Nephron (organoid): ENCODE measurements around the gene MAG.

Experiments used
- H3K27ac Mint-ChIP-seq, 3 experiments: 2 replicates each; pipeline ENCODE4 v1.8.0; 2020; ENCODE audit warnings: mixed read lengths in 3 of 3, mild to moderate bottlenecking in 2 of 3, moderate library complexity in 1 of 3
- H3K27me3 Mint-ChIP-seq: 2 replicates; pipeline ENCODE4 v1.8.0; 2021; ENCODE audit warnings: low read depth, mild to moderate bottlenecking, moderate library complexity, mixed read lengths
- H3K36me3 Mint-ChIP-seq: 2 replicates; pipeline ENCODE4 v1.8.0; 2020; ENCODE audit warnings: low read depth, mixed read lengths
- H3K4me1 Mint-ChIP-seq: 2 replicates; pipeline ENCODE4 v1.8.0; 2020; ENCODE audit warnings: mixed read lengths
- H3K4me3 Mint-ChIP-seq, 3 experiments: 2 replicates each; pipeline ENCODE4 v1.8.0; 2020; ENCODE audit warnings: mild to moderate bottlenecking in 3 of 3, mixed read lengths in 3 of 3, moderate library complexity in 2 of 3
- H3K9me3 Mint-ChIP-seq: 2 replicates; pipeline ENCODE4 v1.8.0; 2020; ENCODE audit warnings: mixed read lengths
- CTCF ChIP-seq, 3 experiments: fragments of 200-600 bp; sonication (generic); IDR thresholded peaks; one replicate each; pipeline ENCODE4 v1.5.0; 2021; ENCODE audit warnings: antibody characterized with exemption in 3 of 3; ENCODE audit not compliant: unreplicated experiment in 3 of 3

MAG gene

GRCh38 chr19:35278578-35279284, 13.2 kb upstream of the MAG start:
- Mint-ChIP-seq H3K36me3 (peaks cover 25% of the 10 kb centered on the region), H3K9me3 (no peaks in the 10 kb centered on the region), H3K4me1 (no peaks in the 10 kb centered on the region), H3K27ac (no peak overlapping the region), H3K27me3 (peaks cover 12% of the 10 kb centered on the region), H3K4me3 (no peak overlapping the region)
- TF ChIP-seq CTCF (IDR thresholded peaks at IDR 0.05; ENCODE audit: unreplicated experiment in 3 of 3), result no peak

GRCh38 chr19:35279374-35279773, 12.6 kb upstream of the MAG start:
- Mint-ChIP-seq H3K9me3 (no peaks in the 10 kb centered on the region), H3K36me3 (peaks cover 19% of the 10 kb centered on the region), H3K4me1 (no peaks in the 10 kb centered on the region), H3K4me3 (no peak overlapping the region), H3K27me3 (peaks cover 12% of the 10 kb centered on the region), H3K27ac (no peak overlapping the region)
- no peak for TF ChIP-seq CTCF (IDR thresholded peaks at IDR 0.05; ENCODE audit: unreplicated experiment in 3 of 3)

- H3K36me3 Mint-ChIP-seq, result peaks cover 12% of the 10 kb centered on the region
- H3K27me3 Mint-ChIP-seq, result peaks cover 15% of the 10 kb centered on the region
- no peaks in the 10 kb centered on the region for H3K9me3 Mint-ChIP-seq
- H3K27ac Mint-ChIP-seq, result peak overlapping the region in 1 of 3 experiments; percentile 15
- H3K4me1 Mint-ChIP-seq, result peaks cover 4% of the 10 kb centered on the region
- no peak for TF ChIP-seq CTCF (IDR thresholded peaks at IDR 0.05; ENCODE audit: unreplicated experiment in 3 of 3)
- no peak overlapping the region for H3K4me3 Mint-ChIP-seq
Observed at GRCh38 chr19:35279985-35280821, 11.8 kb upstream of the MAG start.

GRCh38 chr19:35281303-35281702, 10.7 kb upstream of the MAG start:
- no peaks in the 10 kb centered on the region for H3K9me3 Mint-ChIP-seq
- TF ChIP-seq CTCF (IDR thresholded peaks at IDR 0.05; ENCODE audit: unreplicated experiment in 3 of 3), result no peak
- H3K36me3 Mint-ChIP-seq, result peaks cover 5% of the 10 kb centered on the region
- no peak overlapping the region for H3K4me3 Mint-ChIP-seq
- peaks cover 18% of the 10 kb centered on the region for H3K27me3 Mint-ChIP-seq
- peak overlapping the region in 2 of 3 experiments; percentile 23 to 48 for H3K27ac Mint-ChIP-seq
- peaks cover 7% of the 10 kb centered on the region for H3K4me1 Mint-ChIP-seq

GRCh38 chr19:35284153-35285094, 7.5 kb upstream of the MAG start:
- Mint-ChIP-seq H3K4me1 (peaks cover 12% of the 10 kb centered on the region), H3K27me3 (peaks cover 23% of the 10 kb centered on the region)
- TF ChIP-seq CTCF (IDR thresholded peaks at IDR 0.05; ENCODE audit: unreplicated experiment in 3 of 3), result no peak

More at GRCh38 chr19:35284153-35285094, 7.5 kb upstream of the MAG start:
- no peak overlapping the region for H3K4me3 Mint-ChIP-seq
- H3K27ac Mint-ChIP-seq, result peak overlapping the region in 2 of 3 experiments; percentile 40 to 54
- no peaks in the 10 kb centered on the region for H3K36me3 Mint-ChIP-seq
- no peaks in the 10 kb centered on the region for H3K9me3 Mint-ChIP-seq
